HG03565 (cell line): ENCODE data around the gene IGF1R.

ENCODE experiments used
- ATAC-seq: cut with Tn5 transposase; IDR thresholded peaks from one replicate; pipeline ENCODE4 v1.9.1; 2021; ENCODE audit warnings: mild to moderate bottlenecking, moderate library complexity; ENCODE audit not compliant: unreplicated experiment

IGF1R gene

GRCh38 chr15:98813951-98814350, 165.6 kb downstream of the IGF1R start:
- no peak for ATAC-seq

GRCh38 chr15:98815207-98815606, 166.9 kb downstream of the IGF1R start:
- no peak for ATAC-seq

- ATAC-seq = no peak
Observed at GRCh38 chr15:98817745-98818144, 169.4 kb downstream of the IGF1R start.

- no peak for ATAC-seq
Observed at GRCh38 chr15:98823012-98823458, 174.7 kb downstream of the IGF1R start.

- ATAC-seq = no peak
Observed at GRCh38 chr15:98823616-98824015, 175.3 kb downstream of the IGF1R start.

GRCh38 chr15:98824595-98824994, 176.3 kb downstream of the IGF1R start:
- ATAC-seq = no peak

- no peak for ATAC-seq
Observed at GRCh38 chr15:98826658-98827057, 178.3 kb downstream of the IGF1R start.

- no peak for ATAC-seq
Observed at GRCh38 chr15:98827217-98827616, 178.9 kb downstream of the IGF1R start.

- no peak for ATAC-seq
Observed at GRCh38 chr15:98830034-98830634, 181.8 kb downstream of the IGF1R start.

- no peak for ATAC-seq
Observed at GRCh38 chr15:98834976-98835375, 186.6 kb downstream of the IGF1R start.

- ATAC-seq = no peak
Observed at GRCh38 chr15:98835876-98836275, 187.5 kb downstream of the IGF1R start.

GRCh38 chr15:98838387-98839259, 190.3 kb downstream of the IGF1R start:
- no peak for ATAC-seq

- ATAC-seq = no peak
Observed at GRCh38 chr15:98840053-98840452, 191.7 kb downstream of the IGF1R start.

GRCh38 chr15:98841419-98841970, 193.2 kb downstream of the IGF1R start:
- no peak for ATAC-seq

GRCh38 chr15:98842192-98842972, 194.0 kb downstream of the IGF1R start:
- ATAC-seq = no peak

- no peak for ATAC-seq
Observed at GRCh38 chr15:98842973-98843285, 194.6 kb downstream of the IGF1R start.

- ATAC-seq = no peak
Observed at GRCh38 chr15:98843844-98844243, 195.5 kb downstream of the IGF1R start.

- no peak for ATAC-seq
Observed at GRCh38 chr15:98844261-98844660, 195.9 kb downstream of the IGF1R start.

- ATAC-seq = no peak
Observed at GRCh38 chr15:98845138-98845884, 197.0 kb downstream of the IGF1R start.

- ATAC-seq = peak; percentile 37
Observed at GRCh38 chr15:98850961-98851572, 202.7 kb downstream of the IGF1R start.
